WERI-Rb-1 (cell line): ENCODE data around the gene NR2C2.

ENCODE experiments used
- DNase-seq: peaks from one replicate; pipeline ENCODE4 v3.0.0-alpha.2; 2020
- H3K27ac ChIP-seq: fragments of 250-450 bp; sonication (Bioruptor Pico); 2 replicates; pipeline ENCODE4 v1.5.1; 2020; ENCODE audit warnings: mild to moderate bottlenecking, moderate library complexity
- H3K27me3 ChIP-seq: fragments of 250-450 bp; sonication (Bioruptor Pico); 2 replicates; pipeline ENCODE4 v1.5.1; 2021; ENCODE audit warnings: mild to moderate bottlenecking, low read depth, moderate library complexity; ENCODE audit not compliant: insufficient read depth, severe bottlenecking
- H3K36me3 ChIP-seq: fragments of 250-450 bp; sonication (Bioruptor Pico); 2 replicates; pipeline ENCODE4 v1.5.1; 2020; ENCODE audit warnings: mild to moderate bottlenecking, moderate library complexity
- H3K4me3 ChIP-seq: 2 replicates; pipeline ENCODE4 v1.5.1; 2011; ENCODE audit warnings: low read depth, mild to moderate bottlenecking, control low read depth, low read length
- H3K9me3 ChIP-seq: fragments of 250-450 bp; sonication (Bioruptor Pico); 2 replicates; pipeline ENCODE4 v1.5.1; 2021; ENCODE audit warnings: mild to moderate bottlenecking, moderate library complexity; ENCODE audit not compliant: severe bottlenecking
- CTCF ChIP-seq: IDR thresholded peaks from 2 replicates; pipeline ENCODE4 v1.5.1; 2011; ENCODE audit warnings: low read depth, mild to moderate bottlenecking, control low read depth, inconsistent platforms, low read length

Gene NR2C2

GRCh38 chr3:14913071-14913925 is 34.1 kb upstream of the NR2C2 start:
- DNase-seq, result no peak
- H3K27me3 ChIP-seq, result peaks cover 46% of the 10 kb centered on the region
- H3K36me3 ChIP-seq, result no peaks in the 10 kb centered on the region
- H3K27ac ChIP-seq, result no peak overlapping the region
- H3K4me3 ChIP-seq, result no peak overlapping the region
- TF ChIP-seq CTCF, result no peak
- no peaks in the 10 kb centered on the region for H3K9me3 ChIP-seq

GRCh38 chr3:14913926-14914778 is 33.2 kb upstream of the NR2C2 start:
- Histone ChIP-seq H3K4me3 (no peak overlapping the region), H3K27ac (no peak overlapping the region), H3K36me3 (no peaks in the 10 kb centered on the region), H3K27me3 (peaks cover 43% of the 10 kb centered on the region), H3K9me3 (no peaks in the 10 kb centered on the region)
- TF ChIP-seq CTCF, result peak; percentile 39; the same call in 1 of the 2 replicates
- DNase-seq, result no peak

GRCh38 chr3:14914779-14915117 is 32.6 kb upstream of the NR2C2 start:
- no peaks in the 10 kb centered on the region for H3K9me3 ChIP-seq
- no peak overlapping the region for H3K4me3 ChIP-seq
- no peaks in the 10 kb centered on the region for H3K36me3 ChIP-seq
- TF ChIP-seq CTCF, result no peak
- no peak overlapping the region for H3K27ac ChIP-seq
- H3K27me3 ChIP-seq, result peaks cover 41% of the 10 kb centered on the region
- DNase-seq, result no peak

GRCh38 chr3:14915636-14916222 is 31.7 kb upstream of the NR2C2 start:
- no peak for TF ChIP-seq CTCF
- DNase-seq, result no peak
- H3K4me3 ChIP-seq, result no peak overlapping the region
- no peak overlapping the region for H3K27ac ChIP-seq
- no peaks in the 10 kb centered on the region for H3K9me3 ChIP-seq
- H3K27me3 ChIP-seq, result peaks cover 42% of the 10 kb centered on the region
- no peaks in the 10 kb centered on the region for H3K36me3 ChIP-seq

- Histone ChIP-seq H3K36me3 (no peaks in the 10 kb centered on the region), H3K4me3 (no peak overlapping the region), H3K27ac (no peak overlapping the region), H3K27me3 (peaks cover 37% of the 10 kb centered on the region), H3K9me3 (no peaks in the 10 kb centered on the region)
- no peak for DNase-seq
- no peak for TF ChIP-seq CTCF
Measured at GRCh38 chr3:14918356-14918860, 29.0 kb upstream of the NR2C2 start.
